ENCODE measurements around the gene PRX. TPM values are rescaled to one million over a fixed set of nuclear protein-coding genes. Genes with fewer than 3 reads are reported as not detected.

Gene PRX
- total RNA-seq, 1 donor from 2014 or later: 0.87 TPM

GRCh38 chr19:40358773-40359172 is 54.4 kb downstream of the PRX start:
- DNase-seq (ENCODE audit: low spot score): no peak
- Mint-ChIP-seq H3K9me3 (no peaks in the 10 kb centered on the region), H3K36me3 (ENCODE audit: low read depth) (no peaks in the 10 kb centered on the region), H3K4me3 (ENCODE audit: low read depth) (no peak overlapping the region), H3K27ac (no peak overlapping the region), H3K4me1 (ENCODE audit: low read depth) (peaks cover 10% of the 10 kb centered on the region), H3K27me3 (ENCODE audit: low read depth) (no peaks in the 10 kb centered on the region)
- intact Hi-C loops (cut with micrococcal nuclease): no loop called here

- intact Hi-C loops (cut with micrococcal nuclease): no loop called here
Observed at GRCh38 chr19:40357640-40358039, 55.5 kb downstream of the PRX start.

DNA sequence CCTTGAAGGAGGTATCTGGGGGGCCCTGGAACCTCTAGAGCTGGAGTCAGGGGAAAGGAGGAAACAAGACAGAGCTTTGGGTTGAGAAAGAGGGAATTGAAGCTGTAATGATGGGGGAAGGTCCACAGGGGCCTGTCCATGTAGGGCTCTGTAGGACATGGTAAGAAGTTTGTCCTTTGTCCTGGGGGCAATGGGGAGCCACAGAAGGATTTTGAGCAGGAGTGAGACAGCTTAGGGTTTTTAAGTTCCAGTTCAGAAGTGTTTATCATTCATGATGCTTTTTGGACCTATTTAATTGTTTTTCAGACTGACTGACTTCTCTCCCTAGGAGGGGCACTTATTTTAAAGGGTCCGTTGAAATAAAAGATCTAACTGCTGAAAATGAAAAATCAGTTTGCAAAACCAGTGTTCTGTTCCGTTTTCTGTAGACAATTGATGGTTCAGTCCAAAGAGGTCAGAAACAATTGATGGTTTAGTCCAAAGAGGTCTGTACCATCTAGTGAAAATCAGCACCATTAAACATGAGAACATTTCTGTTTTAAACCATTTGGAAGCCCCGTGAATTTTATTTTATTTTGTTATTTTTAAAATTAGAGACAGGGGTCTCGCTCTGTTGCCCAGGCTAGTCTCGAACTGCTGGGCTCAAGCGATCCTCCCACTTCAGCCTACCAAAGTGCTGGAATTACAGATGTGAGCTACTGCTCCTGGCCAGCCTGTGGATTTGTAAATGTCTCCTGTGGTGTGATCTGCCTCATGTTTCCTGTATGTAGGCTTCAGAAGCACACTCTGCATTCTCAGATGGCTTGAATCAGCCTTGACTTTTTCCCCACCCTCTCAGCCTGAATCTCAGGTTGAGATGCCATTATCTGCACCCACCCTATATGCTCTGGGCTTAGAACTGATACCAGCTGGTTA is 56.2 kb downstream of the PRX start:
- Mint-ChIP-seq H3K4me1 (ENCODE audit: low read depth) (peaks cover 5% of the 10 kb centered on the region), H3K36me3 (ENCODE audit: low read depth) (no peaks in the 10 kb centered on the region), H3K27me3 (ENCODE audit: low read depth) (no peaks in the 10 kb centered on the region), H3K27ac (no peak overlapping the region), H3K9me3 (no peaks in the 10 kb centered on the region), H3K4me3 (ENCODE audit: low read depth) (no peak overlapping the region)
- no peak for DNase-seq (ENCODE audit: low spot score)
- intact Hi-C loops (cut with micrococcal nuclease): no loop called here

More at GRCh38 chr19:40357640-40358039, 55.5 kb downstream of the PRX start:
- peaks cover 7% of the 10 kb centered on the region for H3K4me1 Mint-ChIP-seq (ENCODE audit: low read depth)
- H3K9me3 Mint-ChIP-seq: no peaks in the 10 kb centered on the region
- no peak for DNase-seq (ENCODE audit: low spot score)
- H3K27me3 Mint-ChIP-seq (ENCODE audit: low read depth): no peaks in the 10 kb centered on the region
- H3K27ac Mint-ChIP-seq: no peak overlapping the region
- H3K36me3 Mint-ChIP-seq (ENCODE audit: low read depth): no peaks in the 10 kb centered on the region
- no peak overlapping the region for H3K4me3 Mint-ChIP-seq (ENCODE audit: low read depth)

DNA sequence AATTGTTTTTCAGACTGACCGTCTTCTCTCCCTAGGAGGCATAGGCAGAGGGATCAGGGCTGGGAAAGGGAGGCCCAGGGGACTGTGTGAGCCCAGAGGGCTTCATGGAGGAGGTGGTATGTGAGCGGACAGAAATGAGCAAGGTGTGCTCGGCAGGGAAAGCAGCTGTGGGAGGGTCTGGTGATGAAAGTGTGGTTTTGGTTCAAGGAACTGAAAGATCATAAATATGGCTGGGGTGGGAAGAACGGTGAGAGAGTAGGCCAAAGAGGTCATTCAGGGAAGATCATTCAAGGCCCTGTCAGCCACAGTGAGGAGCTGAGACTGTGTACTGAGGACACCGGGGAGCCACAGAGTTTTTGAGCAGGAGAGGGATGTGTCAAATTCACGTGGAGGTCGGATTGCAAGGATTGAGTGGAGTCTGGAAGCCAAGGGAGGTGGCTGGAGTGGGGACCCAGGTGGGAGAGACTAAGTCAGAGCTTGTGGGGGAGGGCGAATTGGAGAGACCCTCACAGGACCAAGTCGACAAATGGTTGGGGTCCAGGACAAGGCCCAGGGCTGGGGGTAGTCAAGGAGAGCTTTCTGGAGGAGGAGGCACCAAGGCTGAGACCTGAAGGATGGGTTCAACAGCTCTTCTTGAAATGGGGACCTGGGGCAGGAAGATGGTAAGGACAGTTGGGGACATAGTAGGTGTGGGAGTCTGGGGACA is 57.0 kb downstream of the PRX start:
- Mint-ChIP-seq H3K27me3 (ENCODE audit: low read depth) (no peaks in the 10 kb centered on the region), H3K27ac (no peak overlapping the region), H3K9me3 (no peaks in the 10 kb centered on the region), H3K4me1 (ENCODE audit: low read depth) (peaks cover 5% of the 10 kb centered on the region), H3K36me3 (ENCODE audit: low read depth) (no peaks in the 10 kb centered on the region), H3K4me3 (ENCODE audit: low read depth) (no peak overlapping the region)
- intact Hi-C loops (cut with micrococcal nuclease): no loop called here
- no peak for DNase-seq (ENCODE audit: low spot score)

- Mint-ChIP-seq H3K4me3 (ENCODE audit: low read depth) (peak overlapping the region; percentile 99), H3K4me1 (ENCODE audit: low read depth) (peaks cover 16% of the 10 kb centered on the region), H3K9me3 (no peaks in the 10 kb centered on the region), H3K36me3 (ENCODE audit: low read depth) (peaks cover 4% of the 10 kb centered on the region), H3K27me3 (ENCODE audit: low read depth) (no peaks in the 10 kb centered on the region), H3K27ac (peak overlapping the region; percentile 90)
- no peak for DNase-seq (ENCODE audit: low spot score)
- intact Hi-C loops (cut with micrococcal nuclease): loop anchor here (1.0 kb wide), 1 partner anchor 180 kb away; no protein-coding TSS in a partner anchor
Observed at GRCh38 chr19:40348961-40349507, 64.1 kb downstream of the PRX start.

DNA sequence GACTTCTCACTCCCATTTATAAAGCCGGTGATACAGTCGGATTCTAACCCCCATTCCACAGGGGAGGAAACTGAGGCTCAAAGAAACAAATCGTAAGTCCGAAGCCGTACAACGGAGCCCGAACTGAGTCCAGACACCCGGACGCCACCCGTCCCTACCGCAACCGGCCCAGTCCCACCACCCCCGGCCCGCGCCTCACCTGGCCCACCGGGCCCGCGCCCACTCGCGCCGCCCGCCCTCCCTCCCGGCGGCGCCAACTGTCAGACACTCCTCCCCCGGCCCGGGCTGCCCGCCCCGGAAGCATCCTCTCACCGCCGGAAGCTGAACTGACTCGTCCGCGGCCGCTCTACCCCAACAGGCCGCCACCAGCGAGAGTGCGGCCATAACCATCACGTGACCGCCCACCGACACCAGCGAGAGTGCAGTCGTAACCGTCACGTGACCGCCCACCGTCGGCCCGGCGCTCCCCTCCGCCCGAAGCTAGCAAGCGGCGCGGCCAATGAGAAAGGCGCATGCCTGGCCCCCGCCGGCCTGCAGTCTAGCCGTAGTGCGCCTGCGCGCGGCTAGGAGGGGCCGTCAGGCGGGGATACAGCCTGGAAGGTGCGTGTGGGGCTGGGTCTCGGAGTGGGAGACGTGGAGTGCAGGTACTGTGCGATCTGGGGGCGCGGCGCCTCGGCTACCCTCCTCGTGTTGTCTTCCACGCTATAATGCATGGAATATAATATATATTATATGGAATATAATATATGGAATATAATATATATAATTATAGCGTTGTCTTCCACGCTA is 64.9 kb downstream of the PRX start, which contains the start of the genes C19orf47 and PLD3:
Gene C19orf47, minus strand, starts transcription at position 273 of the 789 bp plus-strand sequence. CDS start 6,540 bp downstream, outside the sequence.
Gene PLD3, plus strand, starts transcription at position 571 of the 789 bp plus-strand sequence. CDS start 17,789 bp downstream, outside the sequence.
- intact Hi-C loops (cut with micrococcal nuclease): loop anchor here (1.0 kb wide), 1 partner anchor 181 kb away; no protein-coding TSS in a partner anchor
- Mint-ChIP-seq H3K36me3 (ENCODE audit: low read depth) (peaks cover 4% of the 10 kb centered on the region), H3K27me3 (ENCODE audit: low read depth) (no peaks in the 10 kb centered on the region), H3K27ac (peak within 1 kb of the TSS; percentile 90), H3K4me3 (ENCODE audit: low read depth) (peak within 1 kb of the TSS; percentile 99), H3K9me3 (no peaks in the 10 kb centered on the region), H3K4me1 (ENCODE audit: low read depth) (peaks cover 16% of the 10 kb centered on the region)
- peak; percentile 99 for DNase-seq (ENCODE audit: low spot score)

GRCh38 chr19:40344422-40344821 is 68.8 kb downstream of the PRX start:
- Mint-ChIP-seq H3K27me3 (ENCODE audit: low read depth) (no peaks in the 10 kb centered on the region), H3K4me1 (ENCODE audit: low read depth) (peaks cover 14% of the 10 kb centered on the region), H3K9me3 (no peaks in the 10 kb centered on the region), H3K27ac (no peak overlapping the region), H3K36me3 (ENCODE audit: low read depth) (peaks cover 16% of the 10 kb centered on the region), H3K4me3 (ENCODE audit: low read depth) (no peak overlapping the region)
- DNase-seq (ENCODE audit: low spot score): no peak
- intact Hi-C loops (cut with micrococcal nuclease): no loop called here

Other genes starting within 250 kb of the PRX start
- gene MAP3K10, start 222.0 kb downstream of the PRX start, total RNA-seq: 20.0 and 21.7 TPM in 2 replicates
- not detected in 2 replicates for gene TTC9B, start 195.0 kb downstream of the PRX start, total RNA-seq
- 0.25 TPM in 1 of 2 replicates, not detected in the other for gene CCNP, start 186.7 kb downstream of the PRX start, total RNA-seq
- gene AKT2, start 128.0 kb downstream of the PRX start, total RNA-seq: 148 and 149 TPM in 2 replicates
- 22.4 and 25.1 TPM in 2 replicates for gene C19orf47, start 65.0 kb downstream of the PRX start, total RNA-seq
- gene PLD3, start 64.7 kb downstream of the PRX start, total RNA-seq: 59.2 and 60.1 TPM in 2 replicates
- gene HIPK4, start 23.2 kb downstream of the PRX start, total RNA-seq: 0.07 TPM in 1 of 2 replicates, not detected in the other
- 17.5 and 18.1 TPM in 2 replicates for gene SERTAD1, start 12.6 kb upstream of the PRX start, total RNA-seq
- 12.5 and 13.1 TPM in 2 replicates for gene SERTAD3, start 31.0 kb upstream of the PRX start, total RNA-seq
- gene BLVRB, start 52.4 kb upstream of the PRX start, total RNA-seq: 10.4 and 11.3 TPM in 2 replicates
- 0.30 and 0.57 TPM in 2 replicates for gene SPTBN4, start 53.6 kb upstream of the PRX start, total RNA-seq
- gene SHKBP1, start 163.5 kb upstream of the PRX start, total RNA-seq: 125 and 136 TPM in 2 replicates
- 101 and 104 TPM in 2 replicates for gene LTBP4, start 188.0 kb upstream of the PRX start, total RNA-seq